Skin epidermis (tissue), 12 donors: Measurements from ENCODE around the gene PTPRT.

Experiments
- H3K27ac ChIP-seq, 21 experiments: fragments of 200-600 bp; sonication (generic) in 11 of 21; one replicate each; pipeline ENCODE4 v1.5.0; 2020; ENCODE audit warnings: mild to moderate bottlenecking in 3 of 21, inconsistent platforms in 2 of 21, moderate library complexity in 2 of 21
- H3K4me3 ChIP-seq, 7 experiments: fragments of 200-600 bp; sonication (generic) in 2 of 7; one replicate each; pipeline ENCODE4 v1.5.0; 2020; ENCODE audit warnings: inconsistent platforms in 2 of 7, mild to moderate bottlenecking in 2 of 7, moderate library complexity in 1 of 7

PTPRT gene

GRCh38 chr20:42610070-42610469 is 579.6 kb downstream of the PTPRT start:
- no peak overlapping the region for H3K4me3 ChIP-seq

GRCh38 chr20:42609618-42610017 is 580.1 kb downstream of the PTPRT start:
- Histone ChIP-seq H3K27ac (no peak overlapping the region), H3K4me3 (no peak overlapping the region)

More at GRCh38 chr20:42610070-42610469, 579.6 kb downstream of the PTPRT start:
- no peak overlapping the region for H3K27ac ChIP-seq

GRCh38 chr20:42604998-42605956 is 584.4 kb downstream of the PTPRT start:
- H3K27ac ChIP-seq = no peak overlapping the region
- H3K4me3 ChIP-seq = no peak overlapping the region

GRCh38 chr20:42603655-42604054 is 586.1 kb downstream of the PTPRT start:
- H3K27ac ChIP-seq = no peak overlapping the region
- H3K4me3 ChIP-seq = no peak overlapping the region

- no peak overlapping the region for H3K4me3 ChIP-seq
- H3K27ac ChIP-seq = no peak overlapping the region
These were observed 591.1 kb downstream of the PTPRT start for GRCh38 chr20:42598581-42598980.

GRCh38 chr20:42595625-42596024 is 594.1 kb downstream of the PTPRT start:
- Histone ChIP-seq H3K4me3 (no peak overlapping the region), H3K27ac (no peak overlapping the region)

- no peak overlapping the region for H3K27ac ChIP-seq
These were observed 595.0 kb downstream of the PTPRT start for GRCh38 chr20:42594659-42595058.

GRCh38 chr20:42594011-42594410 is 595.7 kb downstream of the PTPRT start:
- no peak overlapping the region for H3K4me3 ChIP-seq
- no peak overlapping the region for H3K27ac ChIP-seq

More at GRCh38 chr20:42594659-42595058, 595.0 kb downstream of the PTPRT start:
- no peak overlapping the region for H3K4me3 ChIP-seq

GRCh38 chr20:42589976-42590639 is 599.6 kb downstream of the PTPRT start:
- Histone ChIP-seq H3K4me3 (no peak overlapping the region), H3K27ac (no peak overlapping the region)

GRCh38 chr20:42588847-42589246 is 600.9 kb downstream of the PTPRT start:
- H3K4me3 ChIP-seq = no peak overlapping the region

GRCh38 chr20:42587427-42587826 is 602.3 kb downstream of the PTPRT start:
- no peak overlapping the region for H3K4me3 ChIP-seq
- H3K27ac ChIP-seq = no peak overlapping the region

More at GRCh38 chr20:42588847-42589246, 600.9 kb downstream of the PTPRT start:
- H3K27ac ChIP-seq = no peak overlapping the region

- Histone ChIP-seq H3K4me3 (no peak overlapping the region), H3K27ac (no peak overlapping the region)
These were observed 608.4 kb downstream of the PTPRT start for GRCh38 chr20:42581311-42581710.

GRCh38 chr20:42576167-42576566 is 613.5 kb downstream of the PTPRT start:
- peak overlapping the region in 1 of 21 experiments; percentile 51 for H3K27ac ChIP-seq
- no peak overlapping the region for H3K4me3 ChIP-seq

- no peak overlapping the region for H3K4me3 ChIP-seq
- peak overlapping the region in 1 of 21 experiments; percentile 73 for H3K27ac ChIP-seq
These were observed 617.2 kb downstream of the PTPRT start for GRCh38 chr20:42572320-42573016.

GRCh38 chr20:42567409-42567808 is 622.3 kb downstream of the PTPRT start:
- no peak overlapping the region for H3K4me3 ChIP-seq

GRCh38 chr20:42565235-42565995 is 624.3 kb downstream of the PTPRT start:
- Histone ChIP-seq H3K4me3 (no peak overlapping the region), H3K27ac (no peak overlapping the region)

More at GRCh38 chr20:42567409-42567808, 622.3 kb downstream of the PTPRT start:
- H3K27ac ChIP-seq = peak overlapping the region in 1 of 21 experiments; percentile 11

- H3K27ac ChIP-seq = no peak overlapping the region
These were observed 630.0 kb downstream of the PTPRT start for GRCh38 chr20:42559665-42560064.

GRCh38 chr20:42556575-42556974 is 633.1 kb downstream of the PTPRT start:
- Histone ChIP-seq H3K4me3 (no peak overlapping the region), H3K27ac (no peak overlapping the region)

More at GRCh38 chr20:42559665-42560064, 630.0 kb downstream of the PTPRT start:
- H3K4me3 ChIP-seq = no peak overlapping the region

- Histone ChIP-seq H3K27ac (no peak overlapping the region), H3K4me3 (no peak overlapping the region)
These were observed 636.3 kb downstream of the PTPRT start for GRCh38 chr20:42553374-42553773.
